Measurements from ENCODE around the gene HPS5.

HPS5 gene

GRCh38 chr11:18235394-18236334 is 86.3 kb downstream of the HPS5 start:
- DNase-seq (ENCODE audit: low spot score) = no peak

GRCh38 chr11:18233912-18234311 is 88.0 kb downstream of the HPS5 start:
- no peak for DNase-seq (ENCODE audit: low spot score)

- DNase-seq (ENCODE audit: low spot score) = no peak
These were observed 91.1 kb downstream of the HPS5 start for GRCh38 chr11:18230859-18231258.

- DNase-seq (ENCODE audit: low spot score) = no peak
These were observed 92.4 kb downstream of the HPS5 start for GRCh38 chr11:18229501-18229900.
